RWPE1 (cell line): ENCODE data around the gene ANAPC2.
"Not testable (repeated sequence)": the region's sequence is repeated elsewhere in the genome, so short reads cannot be mapped to it uniquely, and the experiment has no call there.

Experiments
- CTCF ChIA-PET: fragments of 350-600 bp; sonication (Branson Sonifier 250); formaldehyde crosslinking; extraction: SDS; loops from one replicate; lab custom pipeline; 2021; lab: Yijun Ruan, JAX
- POLR2A ChIA-PET: fragments of 400-600 bp; formaldehyde crosslinking; extraction: SDS; loops from one replicate; lab custom pipeline; 2020; ENCODE audit warnings: antibody characterized with exemption; ENCODE audit not compliant: low non-redundant PET; lab: Yijun Ruan, JAX
- DNase-seq: peaks from one replicate; pipeline ENCODE4 v3.0.0; 2012; ENCODE audit warnings: low spot score
- H3K27ac ChIP-seq: fragments of 450-650 bp; 2 replicates; pipeline ENCODE4 v1.5.1; 2017
- CTCF ChIP-seq: fragments of 450-650 bp; conservative IDR thresholded peaks from 2 replicates; pipeline ENCODE4 v1.5.1; 2017; ENCODE audit warnings: low read depth, mild to moderate bottlenecking

The ANAPC2 gene

GRCh38 chr9:137136881-137137607 lies 51.3 kb downstream of the ANAPC2 start:
- no peak for TF ChIP-seq CTCF
- POLR2A ChIA-PET, result no interaction called here
- DNase-seq, result no peak
- CTCF ChIA-PET, result interaction anchor here (0.6 to 1.2 kb wide), 5 partner anchors 12 to 369 kb away, joined by 3 to 7 read pairs (median 3); partner anchors contain the start of gene RNF224
- no peak overlapping the region for H3K27ac ChIP-seq

GRCh38 chr9:137136261-137136880 lies 52.0 kb downstream of the ANAPC2 start:
- H3K27ac ChIP-seq, result no peak overlapping the region
- TF ChIP-seq CTCF, result no peak
- DNase-seq, result no peak
- POLR2A ChIA-PET, result no interaction called here
- CTCF ChIA-PET, result interaction anchor here (0.6 to 1.2 kb wide), 5 partner anchors 12 to 370 kb away, joined by 3 to 7 read pairs (median 3); partner anchors contain the start of gene RNF224

GRCh38 chr9:137135154-137135553 lies 53.2 kb downstream of the ANAPC2 start:
- POLR2A ChIA-PET, H3K27ac ChIP-seq, DNase-seq: not testable (repeated sequence)
- CTCF ChIA-PET, result interaction anchor here (0.7 kb wide), 1 partner anchor 43 kb away, joined by 4 read pairs; no protein-coding TSS in a partner anchor

GRCh38 chr9:137134191-137134590 lies 54.2 kb downstream of the ANAPC2 start:
- no peak overlapping the region for H3K27ac ChIP-seq
- CTCF ChIA-PET, result interaction anchor here (0.5 kb wide), 1 partner anchor 43 kb away, joined by 3 read pairs; no protein-coding TSS in a partner anchor
- no peak for DNase-seq
- no peak for TF ChIP-seq CTCF
- POLR2A ChIA-PET, result no interaction called here

GRCh38 chr9:137130176-137130755 lies 58.1 kb downstream of the ANAPC2 start:
- peak overlapping the region; percentile 83 for H3K27ac ChIP-seq
- TF ChIP-seq CTCF, result no peak
- ChIA-PET POLR2A (interaction anchor here (0.7 to 1.2 kb wide), 6 partner anchors 22 to 111 kb away, joined by 3 to 6 read pairs (median 4); partner anchors contain the start of genes RNF224, SSNA1, TPRN and TUBB4B), CTCF (interaction anchor here (0.6 to 2.1 kb wide), 10 partner anchors 17 to 604 kb away, joined by 3 to 9 read pairs (median 3); partner anchors contain the start of genes RNF224, SLC34A3 and TMEM210)
- DNase-seq, result no peak

- ChIA-PET POLR2A (interaction anchor here (0.7 to 1.2 kb wide), 9 partner anchors 21 to 111 kb away, joined by 3 to 6 read pairs (median 4); partner anchors contain the start of genes RNF224, SSNA1, TPRN and TUBB4B), CTCF (interaction anchor here (0.7 to 2.1 kb wide), 7 partner anchors 21 to 107 kb away, joined by 3 to 9 read pairs (median 4); partner anchors contain the start of genes NPDC1, RNF224 and TMEM210)
- DNase-seq, result peak; percentile 96
- H3K27ac ChIP-seq, result peak overlapping the region; percentile 83
- no peak for TF ChIP-seq CTCF
Observed at GRCh38 chr9:137129456-137130175, 58.7 kb downstream of the ANAPC2 start.
